ENCODE measurements around the gene ZNF138. TPM values are rescaled to one million over a fixed set of nuclear protein-coding genes. Genes with fewer than 3 reads are reported as not detected.

ZNF138 gene
- total and polyA plus RNA-seq, 2 experiments from 2014 or later, result 48.7 to 68.4 TPM

DNA sequence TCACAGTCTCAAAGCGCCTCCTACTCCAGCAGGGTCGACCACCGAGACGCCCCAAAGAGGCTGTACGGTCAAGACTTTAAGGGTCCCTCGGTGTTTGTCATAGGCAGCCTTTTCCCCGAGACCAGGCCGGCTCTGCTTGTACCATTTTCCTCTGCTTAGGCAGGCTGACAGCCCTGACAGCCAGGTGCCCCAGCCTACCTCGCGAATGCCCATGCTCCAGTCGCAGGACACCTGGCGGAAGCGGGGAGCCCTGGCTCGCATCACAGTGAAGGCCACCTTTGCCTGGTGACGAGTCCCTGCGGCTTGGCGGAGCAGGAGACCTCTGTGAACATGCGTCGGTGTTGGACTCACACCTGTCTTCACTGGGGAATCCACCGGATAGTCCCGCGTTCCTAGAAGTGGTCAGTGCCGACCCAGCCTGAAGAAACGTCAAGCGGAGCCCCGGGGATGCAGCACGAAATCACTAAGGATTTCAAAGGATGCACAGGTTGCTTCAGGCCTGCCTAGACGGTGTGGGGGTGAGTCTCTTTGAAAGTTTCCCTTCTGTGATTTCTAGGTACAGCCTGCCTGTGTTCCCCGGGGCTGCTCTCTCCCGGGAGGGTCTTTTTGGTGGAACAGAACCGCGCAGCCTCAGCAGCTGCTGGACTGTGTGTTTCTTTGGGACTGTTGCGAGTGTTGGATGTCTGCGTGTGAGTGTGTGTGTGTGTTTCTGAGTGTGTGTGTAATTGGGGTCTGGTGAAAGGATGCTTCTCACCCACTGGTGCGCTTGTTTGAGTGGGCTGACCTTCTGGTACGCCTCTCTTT is 78.3 kb downstream of the ZNF138 start:
- Mint-ChIP-seq H3K27me3 (ENCODE audit: insufficient read depth, low read depth, poor library complexity) (peaks cover 22% of the 10 kb centered on the region), H3K27ac (no peak overlapping the region), H3K9me3 (peaks cover 42% of the 10 kb centered on the region), H3K4me3 (no peak overlapping the region), H3K36me3 (ENCODE audit: low read depth) (0 out of 3 replicates have a peak, but pooled peaks cover 6% of the 10 kb centered on the region), H3K4me1 (no peaks in the 10 kb centered on the region)
- TF ChIP-seq, protein P1, sequence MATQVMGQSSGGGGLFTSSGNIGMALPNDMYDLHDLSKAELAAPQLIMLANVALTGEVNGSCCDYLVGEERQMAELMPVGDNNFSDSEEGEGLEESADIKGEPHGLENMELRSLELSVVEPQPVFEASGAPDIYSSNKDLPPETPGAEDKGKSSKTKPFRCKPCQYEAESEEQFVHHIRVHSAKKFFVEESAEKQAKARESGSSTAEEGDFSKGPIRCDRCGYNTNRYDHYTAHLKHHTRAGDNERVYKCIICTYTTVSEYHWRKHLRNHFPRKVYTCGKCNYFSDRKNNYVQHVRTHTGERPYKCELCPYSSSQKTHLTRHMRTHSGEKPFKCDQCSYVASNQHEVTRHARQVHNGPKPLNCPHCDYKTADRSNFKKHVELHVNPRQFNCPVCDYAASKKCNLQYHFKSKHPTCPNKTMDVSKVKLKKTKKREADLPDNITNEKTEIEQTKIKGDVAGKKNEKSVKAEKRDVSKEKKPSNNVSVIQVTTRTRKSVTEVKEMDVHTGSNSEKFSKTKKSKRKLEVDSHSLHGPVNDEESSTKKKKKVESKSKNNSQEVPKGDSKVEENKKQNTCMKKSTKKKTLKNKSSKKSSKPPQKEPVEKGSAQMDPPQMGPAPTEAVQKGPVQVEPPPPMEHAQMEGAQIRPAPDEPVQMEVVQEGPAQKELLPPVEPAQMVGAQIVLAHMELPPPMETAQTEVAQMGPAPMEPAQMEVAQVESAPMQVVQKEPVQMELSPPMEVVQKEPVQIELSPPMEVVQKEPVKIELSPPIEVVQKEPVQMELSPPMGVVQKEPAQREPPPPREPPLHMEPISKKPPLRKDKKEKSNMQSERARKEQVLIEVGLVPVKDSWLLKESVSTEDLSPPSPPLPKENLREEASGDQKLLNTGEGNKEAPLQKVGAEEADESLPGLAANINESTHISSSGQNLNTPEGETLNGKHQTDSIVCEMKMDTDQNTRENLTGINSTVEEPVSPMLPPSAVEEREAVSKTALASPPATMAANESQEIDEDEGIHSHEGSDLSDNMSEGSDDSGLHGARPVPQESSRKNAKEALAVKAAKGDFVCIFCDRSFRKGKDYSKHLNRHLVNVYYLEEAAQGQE (IDR thresholded peaks at IDR 0.05; ENCODE audit: unreplicated experiment), result no peak
- TF ChIP-seq JUNB (IDR thresholded peaks at IDR 0.05; ENCODE audit: unreplicated experiment), result no peak
- TF ChIP-seq POLR2AphosphoS5 (IDR thresholded peaks at IDR 0.05; ENCODE audit: low read depth), result no peak
- TF ChIP-seq, protein P2, sequence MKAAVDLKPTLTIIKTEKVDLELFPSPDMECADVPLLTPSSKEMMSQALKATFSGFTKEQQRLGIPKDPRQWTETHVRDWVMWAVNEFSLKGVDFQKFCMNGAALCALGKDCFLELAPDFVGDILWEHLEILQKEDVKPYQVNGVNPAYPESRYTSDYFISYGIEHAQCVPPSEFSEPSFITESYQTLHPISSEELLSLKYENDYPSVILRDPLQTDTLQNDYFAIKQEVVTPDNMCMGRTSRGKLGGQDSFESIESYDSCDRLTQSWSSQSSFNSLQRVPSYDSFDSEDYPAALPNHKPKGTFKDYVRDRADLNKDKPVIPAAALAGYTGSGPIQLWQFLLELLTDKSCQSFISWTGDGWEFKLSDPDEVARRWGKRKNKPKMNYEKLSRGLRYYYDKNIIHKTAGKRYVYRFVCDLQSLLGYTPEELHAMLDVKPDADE (IDR thresholded peaks at IDR 0.05), result no peak
- TF ChIP-seq NANOG (IDR thresholded peaks at IDR 0.05; ENCODE audit: borderline replicate concordance), result no peak
- no peak for TF ChIP-seq STAT1 (IDR thresholded peaks at IDR 0.05; ENCODE audit: unreplicated experiment)
- TF ChIP-seq, protein P3, sequence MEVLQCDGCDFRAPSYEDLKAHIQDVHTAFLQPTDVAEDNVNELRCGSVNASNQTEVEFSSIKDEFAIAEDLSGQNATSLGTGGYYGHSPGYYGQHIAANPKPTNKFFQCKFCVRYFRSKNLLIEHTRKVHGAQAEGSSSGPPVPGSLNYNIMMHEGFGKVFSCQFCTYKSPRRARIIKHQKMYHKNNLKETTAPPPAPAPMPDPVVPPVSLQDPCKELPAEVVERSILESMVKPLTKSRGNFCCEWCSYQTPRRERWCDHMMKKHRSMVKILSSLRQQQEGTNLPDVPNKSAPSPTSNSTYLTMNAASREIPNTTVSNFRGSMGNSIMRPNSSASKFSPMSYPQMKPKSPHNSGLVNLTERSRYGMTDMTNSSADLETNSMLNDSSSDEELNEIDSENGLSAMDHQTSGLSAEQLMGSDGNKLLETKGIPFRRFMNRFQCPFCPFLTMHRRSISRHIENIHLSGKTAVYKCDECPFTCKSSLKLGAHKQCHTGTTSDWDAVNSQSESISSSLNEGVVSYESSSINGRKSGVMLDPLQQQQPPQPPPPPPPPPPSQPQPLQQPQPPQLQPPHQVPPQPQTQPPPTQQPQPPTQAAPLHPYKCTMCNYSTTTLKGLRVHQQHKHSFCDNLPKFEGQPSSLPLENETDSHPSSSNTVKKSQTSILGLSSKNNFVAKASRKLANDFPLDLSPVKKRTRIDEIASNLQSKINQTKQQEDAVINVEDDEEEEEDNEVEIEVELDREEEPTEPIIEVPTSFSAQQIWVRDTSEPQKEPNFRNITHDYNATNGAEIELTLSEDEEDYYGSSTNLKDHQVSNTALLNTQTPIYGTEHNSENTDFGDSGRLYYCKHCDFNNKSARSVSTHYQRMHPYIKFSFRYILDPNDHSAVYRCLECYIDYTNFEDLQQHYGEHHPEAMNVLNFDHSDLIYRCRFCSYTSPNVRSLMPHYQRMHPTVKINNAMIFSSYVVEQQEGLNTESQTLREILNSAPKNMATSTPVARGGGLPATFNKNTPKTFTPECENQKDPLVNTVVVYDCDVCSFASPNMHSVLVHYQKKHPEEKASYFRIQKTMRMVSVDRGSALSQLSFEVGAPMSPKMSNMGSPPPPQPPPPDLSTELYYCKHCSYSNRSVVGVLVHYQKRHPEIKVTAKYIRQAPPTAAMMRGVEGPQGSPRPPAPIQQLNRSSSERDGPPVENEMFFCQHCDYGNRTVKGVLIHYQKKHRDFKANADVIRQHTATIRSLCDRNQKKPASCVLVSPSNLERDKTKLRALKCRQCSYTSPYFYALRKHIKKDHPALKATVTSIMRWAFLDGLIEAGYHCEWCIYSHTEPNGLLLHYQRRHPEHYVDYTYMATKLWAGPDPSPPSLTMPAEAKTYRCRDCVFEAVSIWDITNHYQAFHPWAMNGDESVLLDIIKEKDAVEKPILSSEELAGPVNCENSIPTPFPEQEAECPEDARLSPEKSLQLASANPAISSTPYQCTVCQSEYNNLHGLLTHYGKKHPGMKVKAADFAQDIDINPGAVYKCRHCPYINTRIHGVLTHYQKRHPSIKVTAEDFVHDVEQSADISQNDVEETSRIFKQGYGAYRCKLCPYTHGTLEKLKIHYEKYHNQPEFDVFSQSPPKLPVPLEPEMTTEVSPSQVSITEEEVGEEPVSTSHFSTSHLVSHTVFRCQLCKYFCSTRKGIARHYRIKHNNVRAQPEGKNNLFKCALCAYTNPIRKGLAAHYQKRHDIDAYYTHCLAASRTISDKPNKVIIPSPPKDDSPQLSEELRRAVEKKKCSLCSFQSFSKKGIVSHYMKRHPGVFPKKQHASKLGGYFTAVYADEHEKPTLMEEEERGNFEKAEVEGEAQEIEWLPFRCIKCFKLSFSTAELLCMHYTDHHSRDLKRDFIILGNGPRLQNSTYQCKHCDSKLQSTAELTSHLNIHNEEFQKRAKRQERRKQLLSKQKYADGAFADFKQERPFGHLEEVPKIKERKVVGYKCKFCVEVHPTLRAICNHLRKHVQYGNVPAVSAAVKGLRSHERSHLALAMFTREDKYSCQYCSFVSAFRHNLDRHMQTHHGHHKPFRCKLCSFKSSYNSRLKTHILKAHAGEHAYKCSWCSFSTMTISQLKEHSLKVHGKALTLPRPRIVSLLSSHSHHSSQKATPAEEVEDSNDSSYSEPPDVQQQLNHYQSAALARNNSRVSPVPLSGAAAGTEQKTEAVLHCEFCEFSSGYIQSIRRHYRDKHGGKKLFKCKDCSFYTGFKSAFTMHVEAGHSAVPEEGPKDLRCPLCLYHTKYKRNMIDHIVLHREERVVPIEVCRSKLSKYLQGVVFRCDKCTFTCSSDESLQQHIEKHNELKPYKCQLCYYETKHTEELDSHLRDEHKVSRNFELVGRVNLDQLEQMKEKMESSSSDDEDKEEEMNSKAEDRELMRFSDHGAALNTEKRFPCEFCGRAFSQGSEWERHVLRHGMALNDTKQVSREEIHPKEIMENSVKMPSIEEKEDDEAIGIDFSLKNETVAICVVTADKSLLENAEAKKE (CRISPR knock-in tag; IDR thresholded peaks at IDR 0.05), result no peak
- TF ChIP-seq, protein P4, sequence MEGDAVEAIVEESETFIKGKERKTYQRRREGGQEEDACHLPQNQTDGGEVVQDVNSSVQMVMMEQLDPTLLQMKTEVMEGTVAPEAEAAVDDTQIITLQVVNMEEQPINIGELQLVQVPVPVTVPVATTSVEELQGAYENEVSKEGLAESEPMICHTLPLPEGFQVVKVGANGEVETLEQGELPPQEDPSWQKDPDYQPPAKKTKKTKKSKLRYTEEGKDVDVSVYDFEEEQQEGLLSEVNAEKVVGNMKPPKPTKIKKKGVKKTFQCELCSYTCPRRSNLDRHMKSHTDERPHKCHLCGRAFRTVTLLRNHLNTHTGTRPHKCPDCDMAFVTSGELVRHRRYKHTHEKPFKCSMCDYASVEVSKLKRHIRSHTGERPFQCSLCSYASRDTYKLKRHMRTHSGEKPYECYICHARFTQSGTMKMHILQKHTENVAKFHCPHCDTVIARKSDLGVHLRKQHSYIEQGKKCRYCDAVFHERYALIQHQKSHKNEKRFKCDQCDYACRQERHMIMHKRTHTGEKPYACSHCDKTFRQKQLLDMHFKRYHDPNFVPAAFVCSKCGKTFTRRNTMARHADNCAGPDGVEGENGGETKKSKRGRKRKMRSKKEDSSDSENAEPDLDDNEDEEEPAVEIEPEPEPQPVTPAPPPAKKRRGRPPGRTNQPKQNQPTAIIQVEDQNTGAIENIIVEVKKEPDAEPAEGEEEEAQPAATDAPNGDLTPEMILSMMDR (conservative IDR thresholded peaks at IDR 0.05; ENCODE audit: low read depth in 2 of 2), result no peak
- TF ChIP-seq CREB1 (CRISPR knock-in tag; IDR thresholded peaks at IDR 0.05; ENCODE audit: low read depth), result no peak
- no peak for TF ChIP-seq ZNF331 (CRISPR knock-in tag; IDR thresholded peaks at IDR 0.05; ENCODE audit: low read depth)
- TF ChIP-seq ZNF114 (CRISPR knock-in tag; IDR thresholded peaks at IDR 0.05), result no peak
- TF ChIP-seq EZH2 (IDR thresholded peaks at IDR 0.05; ENCODE audit: low read depth, unreplicated experiment), result no peak
- TF ChIP-seq EZH2phosphoT487 (IDR thresholded peaks at IDR 0.05; ENCODE audit: unreplicated experiment), result no peak
- H2AFZ ChIP-seq, result no peak overlapping the region
- no peaks in the 10 kb centered on the region for H3K79me2 ChIP-seq (replicated peaks; ENCODE audit: insufficient read depth)
- DNase-seq (ENCODE audit: low spot score) (no peak), ATAC-seq (no peak)
- no peaks in the 10 kb centered on the region for H3K9me2 ChIP-seq (ENCODE audit: insufficient read depth)
- peaks cover 16% of the 10 kb centered on the region for H3K27me3 ChIP-seq (ENCODE audit: insufficient read depth)
- no peaks in the 10 kb centered on the region for H4K20me1 ChIP-seq (replicated peaks; ENCODE audit: insufficient read depth)
- H3K4me2 ChIP-seq, result no peak overlapping the region
- no peak overlapping the region for H3K4me3 ChIP-seq
- H3K36me3 ChIP-seq (ENCODE audit: insufficient read depth), result no peaks in the 10 kb centered on the region
- no peak overlapping the region for H3K27ac ChIP-seq (ENCODE audit: low read depth)
- no peaks in the 10 kb centered on the region; the same call in 1 of the 2 replicates for H3K4me1 ChIP-seq (ENCODE audit: insufficient read depth)
- H3F3A ChIP-seq (replicated peaks; ENCODE audit: low read depth), result no peaks in the 10 kb centered on the region

Measured in GM23338 (cell line).